ENCODE measurements around the gene FAM78A.

The FAM78A gene

DNA sequence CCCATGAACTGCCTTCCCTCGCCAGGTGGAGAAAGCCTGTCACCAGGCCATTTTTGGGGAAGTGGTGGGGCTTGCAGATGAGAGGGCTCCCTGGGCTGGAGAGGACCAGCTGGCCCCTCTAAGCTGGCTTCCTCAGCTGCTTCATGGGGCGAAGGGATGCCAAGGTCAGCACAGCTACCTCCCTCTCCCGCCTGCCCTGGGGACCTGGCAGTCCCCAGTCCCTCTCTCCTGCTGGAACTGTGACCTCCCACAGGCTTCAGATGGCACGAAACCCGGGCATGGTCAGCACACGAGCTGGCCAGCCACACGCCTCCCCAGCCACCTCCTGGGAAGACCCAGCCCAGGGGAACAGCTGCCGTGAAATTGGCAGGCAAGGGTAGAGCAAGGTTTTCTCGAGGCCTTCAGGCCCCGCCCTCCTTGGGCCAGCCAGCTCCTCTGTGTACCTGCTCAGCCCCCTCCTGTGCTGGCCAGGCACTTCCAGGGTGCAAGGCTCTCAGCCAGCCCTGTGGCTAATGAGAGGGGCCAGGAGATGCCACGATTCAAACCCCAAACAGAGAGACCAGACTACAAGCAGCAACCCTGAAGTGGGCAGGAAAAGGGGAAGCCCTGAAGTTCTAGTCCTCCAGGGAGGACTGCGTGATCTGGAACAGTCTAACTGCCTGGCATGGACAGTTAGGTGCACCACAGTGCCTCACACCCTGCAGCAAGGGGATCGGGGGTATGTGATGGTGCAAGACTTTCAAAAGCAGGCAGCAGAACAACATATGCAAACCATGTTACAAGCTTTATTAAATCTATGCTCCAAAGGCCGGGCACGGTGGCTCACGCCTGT is 26.1 kb upstream of the FAM78A start:
- no peak for DNase-seq

DNA sequence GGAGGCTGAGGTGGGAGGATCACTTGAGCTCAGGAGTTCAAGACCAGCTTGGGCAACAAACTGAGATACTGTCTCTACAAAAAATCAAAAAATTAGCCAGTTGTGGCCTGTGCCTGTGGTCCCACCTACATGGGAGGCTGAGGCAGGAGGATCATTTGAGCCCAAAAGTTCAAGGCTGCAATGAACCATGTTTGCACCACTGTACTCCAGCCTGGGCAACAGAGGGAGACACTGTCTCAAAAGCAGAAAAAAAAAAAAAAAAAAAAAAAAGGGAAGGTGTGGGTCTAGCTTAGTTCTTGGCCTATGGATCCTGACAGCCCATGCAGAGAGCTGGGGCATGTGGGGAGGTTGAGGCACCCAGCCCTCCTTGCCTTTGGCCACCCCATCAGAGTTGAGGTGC is 24.1 kb upstream of the FAM78A start:
- no peak for DNase-seq

DNA sequence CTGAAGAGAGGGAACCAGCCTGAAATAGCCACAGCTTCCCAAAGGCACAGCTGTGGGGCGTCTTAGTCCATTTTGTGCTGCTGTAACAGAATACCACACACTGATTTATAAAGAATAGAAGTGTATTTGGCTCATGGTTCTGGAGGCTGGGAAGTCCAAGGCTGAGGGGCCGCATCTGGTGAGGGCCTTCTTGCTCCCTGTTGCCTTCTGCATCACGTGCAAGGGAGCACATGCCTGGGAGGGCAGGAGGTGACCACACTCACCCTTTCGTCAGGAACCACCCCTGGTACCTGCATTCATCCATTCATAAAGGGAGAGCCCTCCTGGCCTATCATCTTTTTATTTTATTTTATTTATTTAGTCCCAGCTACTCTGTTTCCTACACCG is 23.6 kb upstream of the FAM78A start:
- no peak for DNase-seq

DNA sequence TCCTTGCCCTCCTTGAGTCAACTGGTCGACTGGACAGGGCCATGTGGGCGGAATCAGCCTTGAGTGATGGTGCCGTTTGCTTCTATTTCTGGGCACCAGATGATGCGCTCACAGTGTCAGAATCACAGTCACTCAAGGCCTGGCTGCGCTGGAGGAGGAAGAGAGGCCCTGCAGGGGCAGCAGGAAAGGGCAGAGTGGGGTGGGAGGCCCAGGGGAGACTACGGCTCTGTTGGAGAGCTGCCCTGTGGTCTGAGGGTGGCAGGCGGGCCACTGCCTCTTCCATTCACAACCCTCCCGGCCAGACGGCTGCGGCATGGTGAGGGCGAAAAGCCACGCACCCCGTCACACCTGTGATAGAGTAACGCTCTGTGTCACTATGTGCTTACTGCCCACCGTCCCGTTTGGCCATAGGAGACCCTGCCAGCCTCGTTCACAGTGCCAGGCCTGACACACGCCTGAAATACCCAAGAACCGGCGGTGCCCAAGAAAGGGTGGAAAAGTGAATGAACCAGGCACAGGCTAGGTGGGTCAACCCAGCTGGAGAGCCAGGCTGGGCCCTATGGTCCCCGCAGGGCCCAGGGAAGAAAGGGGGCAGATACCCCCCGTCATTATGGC is 23.1 kb upstream of the FAM78A start:
- no peak for DNase-seq

DNA sequence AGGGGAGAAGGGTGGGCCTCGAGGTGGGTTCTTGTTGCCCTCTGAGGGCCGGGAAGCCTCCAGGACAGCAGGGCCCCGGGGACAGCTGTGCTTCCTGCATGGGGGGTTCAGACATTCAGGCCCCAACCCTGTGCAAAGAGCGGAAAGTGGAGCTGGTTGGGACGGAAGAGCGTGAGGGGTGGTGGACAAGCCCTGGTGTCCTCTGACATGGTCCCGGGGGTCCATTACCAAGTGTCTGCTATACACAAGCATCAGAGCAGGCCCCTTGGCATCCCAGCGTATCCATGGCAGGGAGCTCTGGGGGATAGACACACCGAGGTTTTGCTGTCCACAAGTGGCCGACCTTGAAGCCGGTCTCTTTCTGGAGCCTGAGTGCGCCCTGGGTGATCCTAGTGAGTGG is 22.5 kb upstream of the FAM78A start:
- no peak for DNase-seq

DNA sequence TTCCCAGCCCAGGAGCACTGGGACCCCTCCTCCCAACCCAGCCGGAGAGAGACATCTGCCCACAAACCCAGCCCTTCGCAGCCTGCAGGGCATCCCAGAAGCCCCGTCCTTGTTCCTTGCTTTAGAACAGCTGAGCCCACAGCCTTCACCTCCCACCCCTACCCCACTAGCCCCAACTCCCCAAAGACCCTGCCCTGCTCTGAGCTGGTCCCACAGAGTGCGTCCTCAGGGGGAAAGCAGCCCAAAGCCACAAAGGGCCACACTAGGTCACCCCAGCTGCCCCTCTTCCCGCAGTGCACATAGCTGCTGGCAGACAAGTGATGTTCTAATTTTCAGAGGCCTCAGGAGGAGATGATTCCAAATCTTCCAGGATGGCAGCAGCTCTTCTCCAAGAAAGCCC is 22.0 kb upstream of the FAM78A start:
- DNase-seq, result no peak

DNA sequence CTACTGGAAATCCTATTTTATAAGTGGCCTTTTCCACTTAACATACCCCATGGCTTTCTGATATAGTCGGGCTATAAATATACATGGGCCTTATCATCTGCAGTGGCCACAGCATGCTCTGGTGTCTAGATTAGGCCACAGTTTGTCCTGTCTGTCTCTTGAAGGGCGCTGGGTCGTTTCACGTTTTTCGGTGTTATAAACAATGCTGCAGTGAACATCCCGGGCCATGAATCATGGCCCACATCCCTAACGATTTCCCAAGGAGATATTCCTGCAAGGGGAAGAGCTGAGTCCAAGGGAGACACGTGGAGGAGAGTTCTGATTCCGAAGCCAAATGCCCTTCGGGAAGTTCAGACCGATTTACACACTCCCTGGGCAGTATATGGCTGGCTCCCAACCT is 21.6 kb upstream of the FAM78A start:
- DNase-seq, result no peak

DNA sequence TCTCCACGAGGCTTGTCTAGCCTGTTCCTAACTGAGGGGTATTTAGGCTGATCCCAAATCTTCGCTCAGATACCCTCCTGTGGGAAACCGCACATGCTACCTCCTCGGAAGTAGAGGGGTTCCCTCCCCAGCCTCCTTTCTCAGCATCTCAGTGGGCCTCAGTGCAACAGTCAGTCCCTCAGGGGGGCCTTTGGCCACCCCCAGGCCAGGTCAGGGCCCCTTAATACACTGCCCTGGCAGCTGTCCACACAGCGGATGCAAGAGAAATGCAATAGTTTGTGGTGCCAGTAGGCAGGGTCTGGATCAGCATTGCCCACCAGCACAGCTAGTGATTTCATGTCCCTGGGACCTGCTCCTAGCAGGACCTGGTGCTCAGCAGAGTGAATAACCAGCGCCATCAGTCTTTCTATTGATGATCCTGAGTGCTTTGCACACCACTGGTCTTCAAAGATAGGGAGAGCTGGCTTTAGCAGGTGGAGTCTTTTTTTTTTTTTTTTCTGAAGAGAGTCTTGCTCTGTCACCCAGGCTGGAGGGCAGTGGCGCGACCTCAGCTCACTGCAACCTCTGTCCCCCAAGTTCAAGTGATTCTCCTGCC is 20.7 kb upstream of the FAM78A start:
- no peak for DNase-seq

DNA sequence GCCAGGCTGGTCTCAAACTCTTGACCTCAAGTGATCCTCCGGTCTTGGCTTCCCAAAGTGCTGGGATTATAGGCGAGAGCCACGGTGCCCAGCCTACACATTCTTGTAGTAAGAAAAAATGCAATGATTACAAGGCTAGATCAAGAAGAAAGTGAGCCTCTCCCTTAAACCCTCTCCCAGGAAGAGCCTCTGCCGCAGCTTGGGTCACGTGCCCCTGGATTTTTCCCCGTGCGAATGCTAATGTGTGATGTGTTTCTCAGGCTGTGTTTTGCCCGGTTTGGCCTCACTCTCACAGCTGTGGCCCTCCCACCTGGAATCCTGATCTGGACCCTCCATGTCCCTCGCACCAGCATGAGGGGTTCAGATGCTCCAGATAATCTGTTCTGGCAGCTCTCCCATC is 20.1 kb upstream of the FAM78A start:
- DNase-seq, result no peak

DNA sequence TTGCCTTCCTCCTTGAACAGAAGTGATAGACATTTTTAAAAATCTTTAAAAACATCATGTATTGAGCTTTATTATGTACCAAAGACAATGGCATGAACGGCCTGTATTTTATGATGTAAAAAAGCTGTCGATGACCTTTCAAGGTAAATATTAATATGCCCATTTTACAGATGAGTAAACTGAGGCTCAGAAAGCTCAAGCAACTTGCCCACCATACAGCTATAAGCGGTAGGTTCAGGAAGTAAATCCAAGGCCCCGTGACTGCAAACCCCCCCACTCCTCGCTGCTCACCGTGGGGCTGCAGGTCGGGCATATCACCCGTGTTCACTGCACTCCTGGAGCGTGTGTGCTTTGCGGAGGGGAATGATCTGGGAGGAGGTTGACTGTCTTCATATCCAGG is 16.6 kb upstream of the FAM78A start:
- no peak for DNase-seq

DNA sequence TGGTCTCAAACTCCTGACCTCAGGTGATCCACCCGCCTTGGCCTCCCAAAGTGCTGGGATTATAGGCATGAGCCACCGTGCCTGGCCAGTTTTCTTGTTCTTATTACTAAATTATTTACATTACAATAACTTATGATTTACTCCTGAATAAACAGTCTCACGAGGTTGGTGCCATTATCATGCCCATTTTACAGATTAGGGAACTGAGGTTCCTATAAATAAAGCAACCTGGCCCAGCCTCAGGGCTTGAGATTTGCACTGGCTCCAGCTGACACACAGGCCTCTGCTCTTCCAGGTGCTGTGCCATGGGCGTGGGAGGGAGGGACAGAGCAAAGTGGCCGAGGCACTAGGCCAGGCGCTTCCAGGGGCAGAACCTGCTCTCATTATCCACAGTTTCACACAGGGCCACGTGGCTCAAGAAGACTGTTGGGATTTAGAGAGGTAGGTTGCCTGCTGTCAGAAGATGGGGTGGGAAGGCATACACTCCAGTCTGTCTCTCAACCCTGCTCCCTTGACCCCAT is 15.5 kb upstream of the FAM78A start:
- no peak for DNase-seq

DNA sequence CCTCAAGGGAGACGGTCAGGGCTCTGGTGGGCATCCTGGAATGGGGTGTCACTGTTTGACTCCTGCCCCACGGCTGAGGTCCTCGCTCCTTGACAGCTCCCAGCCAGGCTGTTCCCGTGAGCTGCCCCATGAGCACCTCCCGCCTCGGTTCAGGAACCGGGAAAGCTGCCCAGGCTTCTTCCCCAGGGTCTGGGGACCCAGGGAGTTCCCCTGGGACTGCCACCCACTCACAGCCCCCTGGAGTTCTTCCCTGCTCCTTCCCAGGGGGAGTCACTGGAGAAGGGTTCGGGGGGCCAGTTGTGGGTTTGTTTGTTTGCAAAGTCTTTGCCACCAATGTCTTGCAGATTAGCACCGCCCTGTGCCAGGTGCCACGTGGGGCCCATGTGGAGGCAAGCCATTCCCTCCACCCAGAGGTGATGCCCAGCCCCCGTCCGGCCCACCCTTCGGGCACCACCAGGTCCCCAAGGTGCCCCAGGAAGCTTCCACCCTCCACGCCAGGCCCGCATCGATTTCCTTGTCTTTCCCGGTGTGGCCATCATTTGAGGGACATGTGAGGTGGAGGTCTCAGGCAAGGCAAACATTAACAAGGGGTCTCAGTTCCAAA is 14.6 kb upstream of the FAM78A start:
- no peak for DNase-seq

DNA sequence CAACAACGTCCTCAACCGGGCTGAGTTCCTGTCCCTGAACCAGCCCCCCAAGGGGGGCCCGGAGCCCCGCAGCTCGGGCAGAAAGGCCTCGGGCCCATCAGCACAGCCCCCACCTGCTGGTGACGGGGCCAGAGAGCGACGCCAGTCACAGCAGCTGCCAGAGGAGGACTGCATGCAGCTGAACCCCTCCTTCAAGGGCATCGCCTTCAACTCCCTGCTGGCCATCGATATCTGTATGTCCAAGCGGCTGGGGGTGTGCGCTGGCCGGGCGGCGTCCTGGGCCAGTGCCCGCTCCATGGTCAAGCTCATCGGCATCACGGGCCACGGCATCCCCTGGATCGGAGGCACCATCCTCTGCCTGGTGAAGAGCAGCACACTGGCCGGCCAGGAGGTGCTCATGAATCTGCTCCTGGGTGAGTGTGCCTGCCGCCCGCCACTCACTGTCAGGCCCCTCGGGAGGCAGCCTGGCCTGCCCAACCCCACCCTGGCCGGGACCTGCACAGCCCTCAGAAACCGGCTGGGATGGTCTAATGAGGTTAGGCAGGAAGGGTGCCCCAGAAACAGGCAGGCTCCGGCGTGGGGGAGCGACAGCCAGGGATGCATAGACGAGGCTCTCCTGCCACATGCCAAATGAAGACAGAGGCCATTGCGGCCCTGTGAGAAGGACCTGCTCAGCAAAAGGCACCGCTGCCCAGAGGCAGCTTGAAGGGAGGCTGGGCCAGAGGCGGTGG is 13.9 kb upstream of the FAM78A start:
- DNase-seq, result no peak

DNA sequence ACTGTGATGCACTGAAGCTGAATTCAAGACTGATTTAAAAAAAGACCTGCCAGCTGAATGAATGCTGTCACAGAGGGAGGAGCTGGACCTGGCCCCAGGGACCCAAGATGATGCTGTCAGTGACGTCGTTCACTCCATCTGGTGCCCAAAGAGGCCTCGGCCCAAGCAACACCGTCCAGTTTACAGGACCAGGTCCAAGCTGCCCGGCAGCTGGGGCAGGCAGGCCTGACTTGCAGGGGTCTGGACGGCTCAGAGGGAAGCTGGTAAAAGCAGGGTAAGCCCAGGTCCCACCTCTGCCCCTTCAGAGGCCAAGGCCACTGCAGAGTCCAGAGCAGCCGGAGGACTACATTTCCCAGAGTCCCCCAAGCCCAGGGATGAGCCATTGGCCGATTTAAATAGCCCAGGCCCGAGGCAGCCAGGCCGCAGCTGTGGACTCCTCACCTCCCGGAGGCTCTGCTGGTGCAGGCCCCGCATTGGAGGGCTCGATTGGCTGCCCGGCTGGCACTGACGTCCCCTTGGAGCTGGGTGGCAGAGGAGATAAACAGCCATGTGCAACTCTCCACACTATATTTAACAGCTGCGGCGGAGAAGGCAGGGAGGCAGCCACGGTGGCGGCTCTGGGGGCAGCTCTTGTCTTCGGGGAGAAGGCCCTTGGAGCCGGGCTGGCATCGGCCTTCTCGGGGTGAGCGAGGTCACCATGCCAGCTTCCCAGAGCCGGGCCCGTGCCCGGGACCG is 13.2 kb upstream of the FAM78A start, which contains the start of gene PLPP7:
Gene PLPP7, plus strand, starts transcription at position 423 of the 735 bp plus-strand sequence. Its CDS starts 275 bp downstream, at position 698.
- no peak for DNase-seq

DNA sequence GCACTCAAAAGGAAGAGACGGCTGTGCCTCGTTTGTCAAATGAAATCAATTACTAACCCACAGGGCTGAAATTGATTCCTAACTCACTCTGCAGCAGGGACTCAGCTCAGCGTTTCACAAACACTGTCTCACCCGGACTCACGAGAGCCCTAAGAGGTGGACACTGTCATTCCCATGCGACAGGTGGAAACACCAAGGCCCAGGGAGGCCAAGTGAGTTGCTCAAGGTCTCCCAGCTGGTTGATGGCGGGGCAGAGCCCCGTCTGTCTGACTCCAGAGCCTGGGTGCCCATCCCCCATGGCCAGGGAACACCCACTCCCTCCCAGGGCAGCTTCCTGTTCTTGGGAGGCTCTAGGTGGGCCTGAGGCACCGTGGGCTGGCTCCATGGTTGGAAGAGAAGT is 11.9 kb upstream of the FAM78A start:
- no peak for DNase-seq

DNA sequence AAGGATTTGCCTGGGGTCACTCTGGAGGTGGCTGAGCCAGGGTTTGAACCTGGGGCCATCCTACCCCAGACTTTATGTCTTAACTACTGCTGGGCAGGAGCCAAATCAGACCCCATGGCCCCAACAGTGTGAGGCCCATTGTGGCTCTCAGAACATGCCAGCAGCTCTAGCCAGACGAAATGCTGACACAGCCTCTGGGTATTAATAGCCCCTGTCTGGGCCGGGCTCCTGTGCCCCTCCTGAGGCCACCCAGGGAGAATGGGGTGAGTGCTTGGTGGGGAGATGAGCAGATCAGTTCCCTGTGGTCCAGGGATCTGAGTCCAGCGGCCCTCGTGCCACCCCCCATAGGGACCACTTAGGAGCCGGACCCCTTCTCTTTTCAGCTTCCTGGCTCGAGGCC is 11.0 kb upstream of the FAM78A start:
- DNase-seq, result no peak

DNA sequence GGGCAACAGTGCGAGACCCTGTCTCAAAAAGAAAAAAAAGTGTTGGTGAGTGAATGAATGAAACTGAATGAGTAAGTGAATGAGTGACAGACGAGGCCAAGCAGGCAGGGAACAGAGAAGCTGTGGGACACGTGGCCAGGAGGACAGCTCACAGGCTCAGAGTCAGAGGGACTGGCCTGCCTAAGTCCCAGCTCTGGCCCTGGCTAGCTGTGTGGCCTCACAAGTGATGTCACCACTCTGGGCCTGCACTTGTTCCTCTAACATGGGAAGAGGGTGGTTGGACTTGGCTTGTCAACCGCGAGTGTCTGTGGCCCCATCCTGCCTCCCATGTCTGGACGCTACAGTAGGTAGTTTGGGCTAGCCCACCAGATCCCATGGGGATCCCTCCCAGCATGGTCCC is 8.5 kb upstream of the FAM78A start:
- no peak for DNase-seq

DNA sequence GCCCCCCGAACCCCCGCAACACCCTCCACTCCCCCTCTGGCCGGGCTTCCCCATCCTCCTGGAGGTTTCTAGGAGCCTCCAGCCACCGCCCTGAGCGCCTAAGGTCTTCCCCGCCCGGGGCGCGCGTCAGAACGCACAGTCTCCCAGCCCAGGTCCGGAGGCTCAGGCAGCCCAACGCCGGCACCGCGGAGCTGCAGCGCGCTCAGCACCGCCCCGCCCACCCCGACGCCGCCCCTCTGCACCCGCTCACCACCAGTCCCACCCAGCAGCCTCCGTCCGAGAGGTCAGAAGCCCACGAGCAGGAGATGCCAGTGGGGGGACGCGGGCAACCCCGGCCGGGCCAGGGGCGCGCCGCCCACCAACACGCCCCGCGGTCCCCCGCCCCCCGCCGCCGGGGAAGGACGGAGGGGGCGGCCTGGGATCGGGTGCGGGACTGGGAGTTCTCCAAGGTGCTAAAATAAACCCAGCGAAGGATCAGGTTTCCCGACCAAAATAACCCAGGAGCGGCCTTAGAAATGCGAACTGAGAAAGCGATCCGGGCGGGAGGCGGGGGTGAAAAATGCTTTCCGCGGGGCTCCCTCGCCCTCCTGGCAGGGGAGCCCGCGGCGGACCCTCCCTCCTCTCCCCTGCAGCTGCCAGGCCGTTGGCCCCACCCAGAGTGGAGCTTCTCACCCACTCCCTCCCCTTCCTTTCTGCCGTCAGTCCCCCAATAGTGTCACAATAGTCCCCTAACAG is 6.5 kb upstream of the FAM78A start:
- DNase-seq, result no peak

DNA sequence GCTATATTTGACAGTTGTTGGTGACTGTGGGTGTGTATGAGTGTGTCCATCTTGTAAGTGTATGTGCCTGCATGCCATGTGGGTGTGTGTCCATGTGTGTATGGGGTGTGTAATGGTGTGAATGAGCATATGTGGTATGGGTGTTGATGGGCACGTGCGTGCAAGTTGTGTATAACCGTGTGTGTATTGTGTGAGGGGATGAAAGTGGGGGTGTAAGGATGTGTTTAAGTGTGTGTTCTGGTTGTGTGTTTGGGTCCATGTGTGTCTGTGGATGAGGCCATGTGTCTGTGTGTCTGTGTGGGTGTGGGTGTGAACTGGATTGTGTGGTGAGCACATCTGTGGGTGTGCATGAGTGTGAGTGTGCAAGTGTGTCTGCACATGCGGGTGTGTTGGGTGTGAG is 5.9 kb upstream of the FAM78A start:
- DNase-seq, result no peak

DNA sequence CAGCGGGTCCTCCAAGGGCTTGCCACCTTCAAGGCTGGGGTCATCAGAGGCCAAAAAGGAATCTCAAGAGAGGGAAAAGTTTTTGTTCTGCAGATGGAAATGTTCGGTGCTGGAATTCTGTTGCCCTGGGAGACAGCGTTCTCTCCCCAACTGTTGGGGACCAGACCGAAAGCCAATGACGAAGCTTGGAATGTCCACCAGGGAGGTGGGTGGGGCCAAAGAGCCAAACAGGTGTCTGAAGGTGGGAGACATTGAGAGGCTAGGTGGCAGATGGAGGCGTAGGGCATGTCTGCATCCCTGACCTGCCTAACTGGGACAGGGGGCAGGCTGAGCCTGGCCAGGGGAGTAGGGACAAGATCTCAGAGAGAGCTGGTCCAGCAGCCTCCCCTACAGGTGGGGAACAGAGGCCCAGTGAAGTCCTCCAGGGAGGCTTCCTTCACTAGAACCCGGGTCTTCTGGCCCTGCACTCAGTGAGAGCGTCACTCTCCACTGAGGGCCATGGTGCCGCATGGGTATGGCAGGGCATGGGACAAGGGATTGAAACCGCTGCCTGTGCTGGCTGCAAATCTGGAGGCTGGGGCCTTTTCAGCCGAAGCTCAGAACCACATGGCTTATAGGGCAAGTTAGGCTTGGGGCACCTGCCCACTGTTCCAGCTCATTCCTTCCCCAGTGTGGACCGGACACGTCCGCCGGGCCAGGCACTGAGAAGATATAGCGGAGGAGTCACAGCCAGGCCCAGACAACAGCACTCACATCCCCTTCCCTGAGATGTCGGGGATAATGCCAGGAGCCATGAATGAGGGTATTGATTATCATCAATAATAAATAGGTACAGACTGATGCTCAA is 5.0 kb upstream of the FAM78A start:
- no peak for DNase-seq
